GM06990 (cell line): ENCODE data around the gene ATPAF2.

ENCODE experiments used
- DNase-seq: peaks from one replicate; pipeline ENCODE4 v3.0.0-alpha.2; 2011; ENCODE audit not compliant: insufficient read length; ENCODE audit errors: extremely low read depth
- H3K27me3 ChIP-seq: replicated peaks from 2 replicates; pipeline ENCODE4 v1.6.0; 2011; ENCODE audit warnings: low read length; ENCODE audit not compliant: control insufficient read depth, insufficient read depth
- H3K36me3 ChIP-seq: 2 replicates; pipeline ENCODE4 v1.5.1; 2011; ENCODE audit warnings: low read length; ENCODE audit not compliant: control insufficient read depth, insufficient read depth
- H3K4me3 ChIP-seq: replicated peaks from 2 replicates; pipeline ENCODE4 v1.5.1; 2011; ENCODE audit warnings: low read depth, mild to moderate bottlenecking, control low read depth, low read length
- CTCF ChIP-seq: IDR thresholded peaks from 2 replicates; pipeline ENCODE4 v1.5.1; 2011; ENCODE audit warnings: low read length, control low read depth, mild to moderate bottlenecking, inconsistent platforms; ENCODE audit not compliant: insufficient read depth, poor library complexity, severe bottlenecking

The ATPAF2 gene

GRCh38 chr17:18074566-18075272 is 35.8 kb upstream of the ATPAF2 start:
- H3K4me3 ChIP-seq: no peak overlapping the region
- H3K36me3 ChIP-seq: no peaks in the 10 kb centered on the region
- DNase-seq: no peak
- H3K27me3 ChIP-seq: no peaks in the 10 kb centered on the region; the same call in none of the 2 replicates
- no peak for TF ChIP-seq CTCF

GRCh38 chr17:18071751-18072150 is 32.8 kb upstream of the ATPAF2 start:
- no peaks in the 10 kb centered on the region for H3K36me3 ChIP-seq
- no peak for DNase-seq

GRCh38 chr17:18070861-18071340 is 31.9 kb upstream of the ATPAF2 start:
- Histone ChIP-seq H3K36me3 (no peaks in the 10 kb centered on the region), H3K27me3 (no peaks in the 10 kb centered on the region; the same call in 1 of the 2 replicates), H3K4me3 (no peak overlapping the region)
- DNase-seq: no peak
- TF ChIP-seq CTCF: no peak

More at GRCh38 chr17:18071751-18072150, 32.8 kb upstream of the ATPAF2 start:
- Histone ChIP-seq H3K4me3 (no peak overlapping the region), H3K27me3 (no peaks in the 10 kb centered on the region; the same call in none of the 2 replicates)
- TF ChIP-seq CTCF: no peak

GRCh38 chr17:18069101-18069500 is 30.1 kb upstream of the ATPAF2 start:
- TF ChIP-seq CTCF: no peak
- no peak for DNase-seq
- H3K4me3 ChIP-seq: no peak overlapping the region
- H3K36me3 ChIP-seq: peaks cover 2% of the 10 kb centered on the region
- H3K27me3 ChIP-seq: no peaks in the 10 kb centered on the region

- no peaks in the 10 kb centered on the region for H3K27me3 ChIP-seq
- TF ChIP-seq CTCF: no peak
- DNase-seq: no peak
- H3K36me3 ChIP-seq: peaks cover 2% of the 10 kb centered on the region
- no peak overlapping the region for H3K4me3 ChIP-seq
Observed at GRCh38 chr17:18066866-18067265, 27.9 kb upstream of the ATPAF2 start.
